NCI-H2227 (cell line): Measurements from ENCODE around the gene ZNF581.
A peak's percentile ranks its signal among the peaks of the same experiment; 100 is the strongest.

Experiments used
- DNase-seq: peaks from one replicate; lab custom pipeline; 2025; ENCODE audit not compliant: unreplicated experiment; lab: John Stamatoyannopoulos, UW

The ZNF581 gene, protein sequence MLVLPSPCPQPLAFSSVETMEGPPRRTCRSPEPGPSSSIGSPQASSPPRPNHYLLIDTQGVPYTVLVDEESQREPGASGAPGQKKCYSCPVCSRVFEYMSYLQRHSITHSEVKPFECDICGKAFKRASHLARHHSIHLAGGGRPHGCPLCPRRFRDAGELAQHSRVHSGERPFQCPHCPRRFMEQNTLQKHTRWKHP

DNA sequence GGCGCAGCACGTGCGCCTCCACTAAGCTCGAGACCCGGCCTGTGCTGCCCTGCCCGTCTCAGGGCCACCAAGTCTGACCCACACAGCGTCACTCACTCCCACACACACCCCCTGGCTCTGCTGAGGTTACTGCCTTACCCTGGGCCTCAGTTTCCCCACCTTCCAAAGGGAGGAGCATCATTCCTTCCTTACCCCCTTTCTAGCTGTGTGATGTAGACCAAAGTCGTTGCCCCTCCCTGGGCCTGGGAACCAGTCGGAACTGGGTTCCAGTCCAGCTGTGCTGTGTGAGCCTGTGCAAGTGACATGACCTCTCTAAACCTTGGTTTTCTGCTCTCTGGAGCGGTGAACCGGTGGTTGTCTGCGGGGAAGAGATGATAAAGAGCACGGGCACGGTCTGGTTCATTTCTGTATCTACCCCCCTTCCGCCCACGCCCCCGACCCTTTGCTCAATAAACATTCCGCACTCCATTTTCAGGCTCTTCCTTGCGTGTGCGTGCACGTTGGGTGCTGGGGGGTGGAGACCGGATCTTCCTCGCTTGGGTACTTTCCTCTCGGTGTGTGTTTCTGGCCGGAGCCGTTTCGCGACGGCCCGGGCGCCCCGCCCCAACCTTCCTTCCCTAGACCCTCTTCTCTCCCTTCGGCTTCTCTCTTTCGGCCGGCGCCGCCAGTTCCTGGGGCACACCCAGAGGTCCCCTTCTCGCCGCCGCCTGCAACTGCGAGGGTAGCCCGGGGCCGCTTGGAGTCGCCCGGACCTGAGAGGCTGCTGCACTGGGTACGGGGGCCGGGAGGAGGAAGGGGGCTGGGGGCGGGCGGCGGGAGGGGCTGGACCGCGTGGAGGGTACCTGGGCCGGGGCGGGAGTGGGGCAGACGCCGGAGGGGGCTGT is at the start of gene ZNF581:
TSS of gene ZNF581 (plus strand) at position 647 of the 884 bp plus-strand sequence. CDS start 923 bp downstream, outside the sequence.
- peak; percentile 93 for DNase-seq

DNA sequence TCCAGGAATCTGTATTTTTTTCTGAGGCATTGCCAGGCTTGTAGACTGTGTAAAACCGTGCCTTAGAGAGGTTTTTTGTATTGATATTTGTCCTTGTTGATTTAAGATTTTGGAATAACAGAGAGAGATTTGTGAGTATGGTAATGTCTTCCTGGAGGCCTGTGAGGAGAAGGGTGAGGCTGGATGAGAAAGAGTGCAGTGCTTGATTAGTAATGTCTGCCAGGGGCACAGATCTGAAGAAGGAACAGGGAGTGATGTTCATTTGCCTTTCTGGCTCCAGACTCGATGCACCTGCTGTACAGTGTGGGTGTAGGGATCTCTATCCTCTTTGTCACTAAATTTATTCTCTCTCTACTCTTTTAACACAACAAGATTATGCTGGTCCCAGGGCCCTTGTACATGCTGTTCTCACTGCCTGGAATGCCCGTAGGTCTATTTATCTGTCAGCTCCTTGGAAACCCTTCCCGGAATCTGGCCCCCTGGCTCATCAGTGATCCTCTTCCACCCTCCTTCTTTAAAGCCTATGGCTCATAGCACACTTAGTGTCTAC is 48.4 kb upstream of the ZNF581 start:
- DNase-seq = no peak

DNA sequence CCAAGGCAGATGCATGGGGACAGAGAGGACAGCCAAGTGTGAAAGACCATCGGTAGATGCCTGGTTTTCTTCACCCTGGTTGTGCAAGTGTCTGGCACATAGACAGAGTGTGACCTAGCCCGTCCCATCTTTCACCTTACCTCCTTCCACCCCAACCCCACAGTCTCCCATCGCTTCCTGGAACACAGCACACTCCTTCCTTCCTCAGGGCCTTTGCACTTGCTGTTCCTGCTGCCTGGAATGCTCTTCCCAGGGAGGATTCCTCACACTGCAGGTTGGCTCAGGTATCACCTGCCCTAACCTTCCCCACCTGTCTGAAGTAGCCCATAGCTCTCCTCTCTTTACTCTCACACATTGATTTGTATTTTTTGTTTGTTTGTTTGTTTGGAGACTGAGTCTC is 47.1 kb upstream of the ZNF581 start:
- no peak for DNase-seq

DNA sequence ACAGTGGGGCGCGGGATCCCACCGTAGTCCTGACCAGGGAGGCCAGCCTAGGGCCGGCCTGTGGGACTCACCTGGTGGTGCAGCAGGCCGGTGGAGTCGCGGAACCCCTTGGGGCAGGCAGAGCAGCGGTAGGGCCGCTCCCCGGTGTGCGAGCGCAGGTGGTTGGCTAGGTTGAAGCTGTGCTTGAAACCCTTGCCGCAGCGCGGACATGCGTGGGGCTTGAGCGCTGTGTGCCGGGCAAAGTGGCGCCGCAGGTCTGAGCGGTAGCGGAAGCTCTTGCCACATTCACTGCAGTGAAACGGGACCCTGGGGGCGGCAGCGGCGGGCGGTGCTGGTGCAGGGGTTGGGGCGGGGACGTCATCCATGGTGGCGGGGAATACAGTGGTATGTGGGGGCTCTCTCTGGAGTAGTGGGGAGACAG is 45.9 kb upstream of the ZNF581 start:
- DNase-seq = no peak

DNA sequence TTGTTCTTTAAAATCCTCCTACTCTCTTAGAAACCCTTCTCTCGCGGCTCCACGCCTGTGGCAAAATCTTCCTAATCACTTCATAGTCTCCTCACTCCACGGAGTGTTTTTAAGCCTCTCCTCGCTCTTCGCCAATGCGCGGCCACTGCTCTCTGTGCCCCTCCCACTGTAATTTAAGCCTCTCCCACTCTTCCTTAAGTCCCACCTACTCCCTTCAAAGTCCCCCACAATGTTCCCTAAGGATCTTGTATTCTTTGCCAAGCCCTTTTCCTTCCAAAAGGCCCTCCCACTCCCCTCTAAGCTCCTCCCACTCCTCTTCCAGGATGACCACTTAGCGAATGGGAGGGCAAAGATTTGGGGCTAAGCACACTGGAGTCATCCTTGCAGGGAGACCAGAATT is 45.4 kb upstream of the ZNF581 start:
- peak; percentile 43 for DNase-seq

DNA sequence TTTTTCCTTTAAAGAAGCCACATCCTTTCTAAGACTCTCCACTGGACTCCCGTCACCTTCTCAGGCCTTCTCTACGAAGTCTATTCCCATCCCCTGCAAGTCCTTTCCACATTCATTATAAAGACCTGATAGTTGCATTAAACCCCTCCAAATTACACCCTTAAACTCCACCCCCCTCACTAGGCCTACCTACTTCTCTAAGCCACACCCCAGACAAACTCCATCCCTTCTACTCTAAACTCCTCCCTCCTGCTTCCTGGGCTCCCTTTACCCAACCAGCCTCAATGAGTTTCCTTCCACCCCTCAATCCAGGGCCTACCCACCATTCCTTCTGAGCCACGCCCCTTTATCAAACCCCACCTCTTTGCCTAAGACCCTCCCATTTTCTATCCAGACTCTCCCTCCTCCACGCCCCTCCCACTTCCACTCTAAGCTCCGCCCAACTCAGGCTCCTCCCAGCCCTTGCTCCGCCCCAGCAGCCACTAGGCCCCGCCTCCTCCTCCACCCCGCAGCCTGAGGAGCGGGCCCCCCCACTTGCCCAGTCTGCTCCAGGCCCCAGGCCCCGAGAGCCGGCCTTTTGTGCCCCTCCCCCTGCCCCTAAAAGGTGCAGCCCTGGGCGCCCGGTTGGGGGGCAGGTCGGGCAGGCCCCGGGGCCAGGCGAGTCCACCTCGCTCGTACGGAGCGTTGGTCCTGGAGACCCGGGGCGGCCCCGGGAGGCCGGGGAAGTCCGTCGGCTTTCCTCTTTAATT is 44.6 kb upstream of the ZNF581 start:
- DNase-seq = peak; percentile 98

DNA sequence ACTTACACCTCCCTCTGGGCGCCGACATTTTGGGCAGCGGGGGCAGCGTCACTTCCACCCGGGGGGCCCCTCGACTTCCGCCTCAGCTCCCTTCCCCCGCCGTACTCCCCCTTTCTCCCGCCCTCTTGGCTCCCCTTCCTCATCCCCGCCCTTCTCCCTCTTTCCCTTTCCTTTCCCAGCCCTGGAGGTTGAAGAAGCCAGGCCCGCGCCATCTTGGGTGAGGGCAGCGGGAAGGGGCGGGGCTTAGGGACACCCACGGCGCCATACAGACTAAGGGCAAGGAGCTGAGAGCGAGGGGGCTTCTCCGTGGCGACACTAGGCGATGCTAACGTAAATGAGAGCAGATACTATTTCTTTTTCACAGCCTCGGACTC is 44.0 kb upstream of the ZNF581 start, which contains the start of gene FIZ1:
TSS of gene FIZ1 (minus strand) at position 50 of the 374 bp plus-strand sequence. CDS start 1,652 bp downstream, outside the sequence.
- peak; percentile 100 for DNase-seq

DNA sequence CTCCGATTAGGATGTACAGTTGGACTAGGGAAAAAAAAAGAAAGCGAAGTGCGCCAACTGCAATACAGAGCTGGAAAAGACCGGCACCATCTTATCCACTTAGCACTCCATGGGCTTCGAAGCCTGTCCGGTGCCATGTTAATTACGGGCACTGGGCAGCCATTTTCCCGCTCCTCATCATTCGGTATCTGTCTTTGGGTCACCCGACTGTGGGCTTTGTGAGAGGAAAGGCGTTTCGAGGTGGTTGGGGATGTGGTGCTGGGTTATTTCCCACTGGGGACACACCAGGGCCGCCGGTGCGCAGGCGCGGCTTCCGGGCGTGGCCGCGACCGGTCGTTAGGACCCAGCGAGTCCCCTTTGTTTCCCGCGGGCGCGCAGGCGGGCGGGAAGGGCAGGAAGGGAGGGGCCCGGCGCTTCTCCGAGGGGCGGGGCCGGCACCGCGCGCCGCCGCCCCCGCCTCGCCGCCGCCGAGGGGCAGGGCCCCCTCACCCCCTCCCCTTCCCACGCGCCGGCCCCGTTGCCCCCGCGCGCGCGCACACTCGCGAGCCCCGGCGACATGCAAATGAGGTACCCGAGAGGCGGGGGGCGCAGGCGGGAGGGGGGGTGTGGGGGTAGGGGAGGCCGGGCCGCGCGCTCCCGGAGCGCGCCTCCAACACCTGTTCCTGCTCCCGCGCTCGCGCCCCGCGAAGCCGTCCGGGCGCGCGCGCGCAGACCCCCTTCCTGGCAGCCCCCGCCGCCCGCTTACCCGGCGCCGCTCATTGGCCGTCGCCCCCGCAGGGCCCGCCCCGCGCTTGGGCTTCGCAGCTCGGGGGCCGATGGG is 43.4 kb upstream of the ZNF581 start, which contains the start of gene ZNF524:
TSS of gene ZNF524 (plus strand) at position 447 of the 820 bp plus-strand sequence. CDS start 1,825 bp downstream, outside the sequence.
- peak; percentile 100 for DNase-seq

DNA sequence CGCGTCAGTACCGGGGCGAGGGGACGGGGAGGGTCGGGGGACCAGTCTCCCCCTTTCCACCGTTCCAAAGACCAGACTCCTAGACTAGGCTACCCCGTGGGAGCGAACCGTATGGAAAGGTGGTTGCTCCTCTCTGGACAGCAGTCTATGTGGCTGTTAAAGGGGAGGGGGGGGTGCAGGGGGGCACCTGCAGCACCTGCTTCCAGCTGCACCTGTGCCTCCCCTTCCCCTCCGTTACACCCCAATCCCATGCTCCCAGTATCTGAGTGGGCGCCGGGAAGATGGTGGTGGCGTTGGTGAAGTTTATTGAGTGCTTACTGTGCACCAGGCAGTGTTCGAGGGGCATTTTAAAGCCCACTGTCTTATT is 42.8 kb upstream of the ZNF581 start:
- DNase-seq = no peak

DNA sequence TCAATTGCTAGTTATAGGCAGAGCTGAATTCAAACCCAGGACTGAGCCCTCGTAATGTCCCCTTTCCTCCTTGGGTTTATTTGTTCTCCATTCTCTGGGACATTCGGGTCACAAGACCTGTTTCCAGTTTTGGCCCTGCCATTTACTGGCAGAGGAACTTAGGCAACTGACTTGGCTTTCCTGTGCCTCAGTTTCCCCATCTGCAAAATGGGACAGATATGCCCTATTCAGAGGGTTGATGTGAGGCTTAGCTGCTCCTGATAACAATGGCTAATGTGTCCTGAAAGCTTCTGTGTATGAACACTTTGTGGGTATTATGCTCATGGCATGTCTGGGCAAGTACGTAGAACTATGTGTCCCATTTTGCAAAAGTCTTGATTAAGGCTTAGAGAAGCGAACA is 42.4 kb upstream of the ZNF581 start:
- peak; percentile 64 for DNase-seq

DNA sequence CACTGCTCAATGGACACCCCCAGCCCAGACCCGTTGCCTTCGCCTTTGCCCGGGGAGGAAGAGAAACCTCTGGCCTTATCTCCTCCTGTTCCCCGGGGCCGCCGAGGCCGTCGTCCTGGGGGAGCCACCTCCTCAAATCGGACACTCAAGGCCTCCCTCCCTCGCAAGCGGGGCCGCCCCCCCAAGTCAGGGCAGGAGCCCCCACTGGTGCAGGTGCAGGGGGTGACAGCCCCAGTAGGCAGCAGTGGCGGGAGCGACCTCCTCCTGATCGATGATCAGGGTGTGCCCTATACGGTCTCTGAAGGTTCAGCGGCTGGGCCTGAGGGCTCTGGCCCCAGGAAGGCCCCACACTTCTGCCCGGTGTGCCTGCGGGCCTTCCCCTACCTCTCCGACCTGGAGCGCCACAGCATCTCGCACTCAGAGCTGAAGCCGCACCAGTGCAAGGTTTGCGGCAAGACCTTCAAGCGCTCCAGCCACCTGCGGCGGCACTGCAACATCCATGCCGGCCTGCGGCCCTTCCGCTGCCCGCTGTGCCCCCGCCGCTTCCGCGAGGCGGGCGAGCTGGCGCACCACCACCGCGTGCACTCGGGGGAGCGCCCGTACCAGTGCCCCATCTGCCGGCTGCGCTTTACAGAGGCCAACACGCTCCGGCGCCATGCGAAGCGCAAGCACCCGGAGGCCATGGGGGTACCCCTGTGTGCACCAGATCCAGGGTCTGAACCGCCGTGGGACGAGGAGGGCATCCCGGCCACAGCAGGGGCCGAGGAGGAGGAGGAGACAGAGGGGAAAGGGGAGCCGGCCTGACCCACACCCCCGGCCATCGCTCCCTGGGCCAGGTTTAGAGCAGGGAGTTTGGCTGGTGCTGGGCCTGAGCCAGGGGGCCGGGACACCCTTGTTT is 41.1 kb upstream of the ZNF581 start:
- no peak for DNase-seq

DNA sequence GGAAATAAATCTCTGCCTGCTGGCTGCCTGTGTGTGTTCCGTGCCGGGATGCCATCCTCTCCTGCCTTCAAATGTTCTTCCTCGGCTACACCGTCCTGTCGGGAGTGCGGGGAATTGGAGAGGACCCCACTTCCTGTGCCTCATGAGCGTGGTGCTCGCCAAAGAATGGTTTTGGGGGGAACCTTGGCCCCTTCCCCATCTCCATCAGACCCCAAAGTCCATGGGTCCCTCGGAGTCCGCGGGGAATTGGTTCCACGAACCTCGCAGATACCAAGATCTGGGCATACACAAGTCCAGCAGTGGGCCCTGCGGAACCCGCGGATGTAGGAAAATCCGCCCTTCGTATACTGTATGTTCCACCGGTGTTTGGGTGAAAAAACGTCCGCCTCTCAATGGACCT is 40.3 kb upstream of the ZNF581 start:
- no peak for DNase-seq

DNA sequence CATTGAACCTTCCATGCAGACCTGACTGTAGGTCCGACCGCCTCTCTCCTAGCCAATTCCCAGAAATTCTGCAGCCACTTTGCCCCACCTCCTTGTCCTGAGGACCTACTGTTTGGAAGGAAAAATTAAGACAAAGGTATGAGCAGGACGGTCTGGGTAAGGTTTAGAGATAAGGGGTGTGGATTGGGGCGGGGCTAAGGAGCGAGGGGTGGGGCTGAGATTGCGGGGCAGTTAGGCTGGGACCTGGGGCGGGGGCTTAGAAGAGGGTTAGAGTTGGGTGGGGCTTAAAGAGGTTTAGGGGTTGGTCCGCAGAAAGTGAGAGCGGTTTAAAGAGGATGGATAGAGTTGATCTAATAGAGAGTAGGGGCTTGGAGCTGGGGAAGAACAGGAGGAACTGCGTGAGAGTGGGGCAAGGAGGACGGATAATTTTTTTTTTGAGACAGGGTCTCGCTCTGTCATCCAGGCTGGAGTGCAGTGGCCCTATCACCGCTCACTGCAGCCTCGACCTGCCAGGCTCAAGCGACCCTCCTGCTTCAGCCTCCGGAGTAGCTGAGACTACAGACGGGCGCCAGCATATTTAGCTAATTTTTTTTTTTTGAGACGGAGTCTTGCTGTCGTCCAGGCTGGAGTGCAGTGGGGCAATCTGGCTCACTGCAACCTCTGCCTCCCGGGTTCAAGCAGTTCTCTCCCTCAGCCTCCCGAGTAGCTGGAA is 39.7 kb upstream of the ZNF581 start:
- no peak for DNase-seq

DNA sequence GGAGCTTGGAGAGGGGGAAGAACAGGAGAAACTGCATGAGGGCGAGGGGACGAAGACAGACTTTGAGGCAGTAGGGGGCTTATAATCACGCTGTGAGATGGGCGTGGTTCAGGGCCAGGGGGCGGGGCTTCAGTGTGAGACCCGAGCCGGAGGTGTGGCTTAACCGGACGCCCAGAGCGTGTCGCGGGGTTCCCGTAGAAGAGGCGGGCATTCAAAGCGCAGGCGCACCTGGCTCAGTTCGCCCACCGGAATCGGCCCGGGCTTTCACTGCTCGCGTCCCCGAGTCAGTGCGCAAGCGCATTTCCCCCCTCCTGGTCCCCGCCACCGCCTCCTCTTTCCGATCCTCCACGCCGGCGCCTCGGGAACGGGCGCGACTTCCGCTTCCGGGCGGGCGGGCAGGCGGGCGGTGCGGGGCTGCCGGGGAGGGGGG is 38.2 kb upstream of the ZNF581 start:
- peak; percentile 100 for DNase-seq

DNA sequence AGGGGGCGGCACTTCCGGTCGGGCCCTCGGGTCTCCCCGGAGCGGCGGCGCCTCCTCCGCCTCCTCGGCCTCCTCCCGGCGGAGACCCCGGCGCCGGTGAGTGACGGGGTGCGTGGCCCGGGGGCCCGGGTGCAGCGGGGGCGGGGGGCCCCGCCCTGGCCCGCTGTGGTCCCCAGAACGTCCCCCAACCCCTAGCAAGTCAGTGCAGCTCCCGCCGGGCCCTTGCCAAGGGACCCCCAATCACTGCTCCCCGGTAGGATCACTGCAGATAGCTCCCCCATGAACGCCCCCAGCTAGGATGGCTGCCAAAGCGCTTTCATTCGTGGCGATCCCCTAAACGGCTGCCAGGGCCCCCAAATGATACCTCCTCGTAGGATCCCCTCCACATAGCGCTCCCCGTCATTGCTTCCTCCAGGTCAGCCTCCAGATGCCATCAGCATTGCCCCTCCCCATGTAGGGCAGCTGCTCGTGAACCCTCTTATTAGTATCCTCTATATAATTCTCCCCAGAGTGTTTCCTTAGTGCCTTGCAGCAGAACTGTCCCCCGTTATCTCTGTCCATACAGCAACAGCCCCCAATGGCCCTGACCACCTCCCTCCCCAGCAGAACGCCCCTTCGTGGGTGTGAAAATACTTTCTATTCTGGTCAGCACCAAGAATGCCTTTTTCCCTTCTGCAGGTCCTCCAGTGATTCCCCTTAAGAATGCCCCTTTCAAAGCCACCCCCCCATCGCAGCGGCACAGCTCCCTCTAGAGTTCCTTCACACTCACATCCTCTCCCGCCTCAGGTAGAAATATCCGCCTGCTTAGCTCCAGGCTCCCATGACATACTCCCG is 37.6 kb upstream of the ZNF581 start, which contains the start of gene ZNF865:
TSS of gene ZNF865 (plus strand) at position 11 of the 834 bp plus-strand sequence. CDS start 7,972 bp downstream, outside the sequence.
- DNase-seq = peak; percentile 94

DNA sequence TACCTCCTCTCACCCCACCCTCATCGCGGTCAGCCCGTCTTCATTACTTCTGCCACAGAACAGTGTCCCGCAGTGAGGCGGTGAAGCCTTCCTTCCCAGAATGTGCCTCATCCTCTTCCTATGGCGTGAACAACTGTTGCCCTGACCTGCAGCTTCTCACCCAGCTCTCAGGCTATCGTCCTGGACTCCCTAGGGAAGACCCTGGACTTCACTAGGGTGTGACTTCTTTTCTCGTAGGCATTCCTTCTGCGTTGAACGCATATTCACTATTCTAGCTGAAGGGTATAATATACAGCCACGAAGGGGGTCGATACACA is 37.0 kb upstream of the ZNF581 start:
- no peak for DNase-seq

DNA sequence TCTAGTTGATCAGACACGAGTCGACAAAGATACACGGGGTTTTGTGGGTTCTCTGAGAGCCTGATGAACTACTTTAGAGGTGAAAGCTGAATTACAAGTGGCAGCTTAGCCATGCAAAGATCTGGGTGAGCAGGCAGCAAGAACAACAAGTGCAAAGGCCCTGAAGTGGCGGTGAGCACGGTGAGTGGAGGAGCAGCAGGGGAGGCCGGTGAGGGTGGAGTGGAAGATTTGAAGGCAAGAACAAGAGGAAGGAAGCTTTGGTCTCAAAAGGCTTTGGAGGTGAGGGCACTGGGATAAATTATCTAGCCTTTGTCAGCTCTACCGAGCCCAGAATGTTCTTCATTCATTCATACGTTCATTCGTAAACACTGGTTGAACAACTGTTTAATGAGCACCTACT is 36.6 kb upstream of the ZNF581 start:
- no peak for DNase-seq

DNA sequence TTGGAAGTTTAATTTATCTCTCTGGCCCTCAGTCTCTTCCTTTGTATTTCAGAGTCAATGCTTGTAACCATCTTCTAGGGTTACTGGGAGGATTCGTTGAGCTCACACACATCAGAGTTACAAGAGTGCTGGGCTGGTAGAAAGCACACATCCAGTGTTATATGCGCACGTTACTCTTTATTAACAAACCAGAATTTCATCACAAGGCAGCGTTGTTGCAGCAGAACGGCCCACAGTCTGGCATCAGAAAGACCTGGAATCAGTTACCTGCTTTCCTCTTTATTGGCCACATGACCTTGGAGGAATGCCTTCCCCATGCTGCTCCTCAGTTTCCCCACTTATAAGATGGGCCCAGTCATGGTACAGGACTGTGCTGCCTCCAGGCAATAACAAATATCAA is 34.1 kb upstream of the ZNF581 start:
- DNase-seq = no peak
